ENCODE measurements around the gene CYB561.

- TF ChIP-seq CTCF (tag by site-specific recombination; IDR thresholded peaks at IDR 0.05), result no peak
- TF ChIP-seq ZNF707 (tag by site-specific recombination; IDR thresholded peaks at IDR 0.05), result no peak
- TF ChIP-seq PATZ1 (tag by site-specific recombination; IDR thresholded peaks at IDR 0.05), result peak; percentile 47; the same call in 1 of the 2 replicates
- no peak for TF ChIP-seq ZNF514 (tag by site-specific recombination; IDR thresholded peaks at IDR 0.05)
- TF ChIP-seq YY1 (tag by site-specific recombination; IDR thresholded peaks at IDR 0.05), result no peak
- no peak for TF ChIP-seq KLF10 (tag by site-specific recombination; IDR thresholded peaks at IDR 0.05)
- TF ChIP-seq ZNF23 (tag by site-specific recombination; IDR thresholded peaks at IDR 0.05; ENCODE audit: borderline replicate concordance), result no peak
- TF ChIP-seq PRDM10 (tag by site-specific recombination; IDR thresholded peaks at IDR 0.05), result no peak
- TF ChIP-seq ZNF658 (tag by site-specific recombination; IDR thresholded peaks at IDR 0.05), result no peak
- TF ChIP-seq ZFP41 (tag by site-specific recombination; IDR thresholded peaks at IDR 0.05; ENCODE audit: borderline replicate concordance), result no peak
Measured at GRCh38 chr17:63446753-63447470, 806 bp upstream of the CYB561 start.
